Fibroblast of lung (primary cell): ENCODE measurements around the gene MCM8. TPM values are rescaled to one million over a fixed set of nuclear protein-coding genes. Genes with fewer than 3 reads are reported as not detected.

Experiments
- DNase-seq, 2 donors: peaks; one replicate each; pipeline versions ENCODE4 v3.0.0 to v3.0.0-alpha.2; 2010; ENCODE audit warnings: low read depth in 2 of 2
- H2AFZ ChIP-seq: 2 replicates; pipeline ENCODE4 v1.5.1; 2012; ENCODE audit warnings: low read length, control low read depth, inconsistent platforms
- H3K27ac ChIP-seq: 2 replicates; pipeline ENCODE4 v1.5.1; 2011; ENCODE audit warnings: low read length, control low read depth; ENCODE audit not compliant: insufficient read depth
- H3K27me3 ChIP-seq: 2 replicates; pipeline ENCODE4 v1.5.1; 2011; ENCODE audit warnings: mild to moderate bottlenecking, low read length; ENCODE audit not compliant: control insufficient read depth, insufficient read depth
- H3K36me3 ChIP-seq: 2 replicates; pipeline ENCODE4 v1.5.1; 2011; ENCODE audit warnings: low read length; ENCODE audit not compliant: control insufficient read depth, insufficient read depth
- H3K4me1 ChIP-seq: 2 replicates; pipeline ENCODE4 v1.5.1; 2011; ENCODE audit warnings: low read length; ENCODE audit not compliant: control insufficient read depth, insufficient read depth; ENCODE audit errors: extremely low read depth
- H3K4me2 ChIP-seq: 2 replicates; pipeline ENCODE4 v1.5.1; 2011; ENCODE audit warnings: low read length, control low read depth; ENCODE audit not compliant: insufficient read depth; ENCODE audit errors: extremely low read depth
- H3K4me3 ChIP-seq, 4 experiments: fragments of 200-600 bp in 1 of 4; sonication (generic) in 1 of 4; replicated peaks in 1 of 4; 2 replicates each; pipeline ENCODE4 v1.5.1; 2011 to 2016; ENCODE audit warnings: low read length in 4 of 4, low read depth in 3 of 4, mild to moderate bottlenecking in 3 of 4, control low read depth in 2 of 4, inconsistent platforms in 1 of 4, mixed read lengths in 1 of 4; ENCODE audit not compliant: insufficient read depth in 1 of 4; ENCODE audit errors: control extremely low read depth in 1 of 4
- H3K79me2 ChIP-seq: 2 replicates; pipeline ENCODE4 v1.5.1; 2012; ENCODE audit warnings: mild to moderate bottlenecking, low read length, inconsistent platforms; ENCODE audit not compliant: control insufficient read depth, insufficient read depth
- H3K9ac ChIP-seq: 2 replicates; pipeline ENCODE4 v1.5.1; 2011; ENCODE audit warnings: mild to moderate bottlenecking, low read length, control low read depth; ENCODE audit not compliant: insufficient read depth
- H3K9me3 ChIP-seq: 2 replicates; pipeline ENCODE4 v1.5.1; 2012; ENCODE audit warnings: low read depth, low read length; ENCODE audit not compliant: control insufficient read depth, insufficient read depth
- H4K20me1 ChIP-seq: 2 replicates; pipeline ENCODE4 v1.5.1; 2011; ENCODE audit warnings: low read length; ENCODE audit not compliant: control insufficient read depth, insufficient read depth; ENCODE audit errors: extremely low read depth
- CTCF ChIP-seq, 2 donors: IDR thresholded peaks in 1 of 2; conservative IDR thresholded peaks in 1 of 2; 1 replicate in 1 of 2; 2 replicates in 1 of 2; pipeline ENCODE4 v1.5.1; 2011 to 2012; ENCODE audit warnings: low read length in 2 of 2, control low read depth in 1 of 2, inconsistent platforms in 1 of 2, low read depth in 1 of 2, mild to moderate bottlenecking in 1 of 2
- EZH2 ChIP-seq: IDR thresholded peaks from 2 replicates; pipeline ENCODE4 v1.5.1; 2012; ENCODE audit warnings: low read length, control low read depth, mild to moderate bottlenecking; ENCODE audit errors: missing control alignments
- polyA plus RNA-seq, 2 donors: library from polyadenylated mRNA; depleted of rRNA in 1 of 2; stranded (reverse) in 1 of 2; unstranded in 1 of 2; fragments of >200 nt; gene quantifications; 2 replicates each; pipeline ENCODE4 v1.2.1, GENCODE V29; 2011 to 2012; ENCODE audit warnings: missing spikeins in 1 of 2
- total RNA-seq: library from RNA; depleted of rRNA; stranded (reverse); fragments of >200 nt; gene quantifications from 2 replicates; pipeline ENCODE4 v1.2.1, GENCODE V29; 2014

The MCM8 gene
- total and polyA plus RNA-seq, 2 donors (not counting 1 experiment from before 2014, with no cell fraction given), result 4.8 to 5.4 TPM

GRCh38 chr20:5977975-5978374 lies 27.5 kb downstream of the MCM8 start:
- Histone ChIP-seq H3K79me2 (no peaks in the 10 kb centered on the region), H2AFZ (no peak overlapping the region), H3K9ac (no peak overlapping the region), H3K9me3 (no peaks in the 10 kb centered on the region), H3K4me2 (no peak overlapping the region), H3K27me3 (no peaks in the 10 kb centered on the region), H3K27ac (no peak overlapping the region), H4K20me1 (no peaks in the 10 kb centered on the region), H3K36me3 (no peaks in the 10 kb centered on the region), H3K4me3 (no peak overlapping the region), H3K4me1 (no peaks in the 10 kb centered on the region)
- TF ChIP-seq CTCF (conservative IDR thresholded peaks at IDR 0.05 in 1 of 2, IDR thresholded peaks at IDR 0.05 in 1 of 2; ENCODE audit: low read depth in 1 of 2, low read length in 2 of 2), result no peak
- TF ChIP-seq EZH2, result no peak
- no peak for DNase-seq

- Histone ChIP-seq H3K27ac (no peak overlapping the region), H3K79me2 (no peaks in the 10 kb centered on the region), H4K20me1 (no peaks in the 10 kb centered on the region), H3K4me3 (no peak overlapping the region), H3K4me2 (no peak overlapping the region), H3K9me3 (no peaks in the 10 kb centered on the region), H2AFZ (no peak overlapping the region), H3K9ac (no peak overlapping the region), H3K4me1 (no peaks in the 10 kb centered on the region), H3K27me3 (no peaks in the 10 kb centered on the region), H3K36me3 (no peaks in the 10 kb centered on the region)
- TF ChIP-seq CTCF (conservative IDR thresholded peaks at IDR 0.05 in 1 of 2, IDR thresholded peaks at IDR 0.05 in 1 of 2; ENCODE audit: low read depth in 1 of 2, low read length in 2 of 2), result no peak
- no peak for TF ChIP-seq EZH2
- no peak for DNase-seq
These were observed 29.3 kb downstream of the MCM8 start for GRCh38 chr20:5979801-5980200.

- Histone ChIP-seq H3K27ac (no peak overlapping the region), H4K20me1 (no peaks in the 10 kb centered on the region), H3K36me3 (no peaks in the 10 kb centered on the region), H3K4me2 (no peak overlapping the region), H3K9ac (no peak overlapping the region), H3K79me2 (no peaks in the 10 kb centered on the region), H3K27me3 (no peaks in the 10 kb centered on the region), H2AFZ (no peak overlapping the region), H3K4me3 (no peak overlapping the region), H3K9me3 (no peaks in the 10 kb centered on the region), H3K4me1 (no peaks in the 10 kb centered on the region)
- no peak for TF ChIP-seq CTCF (conservative IDR thresholded peaks at IDR 0.05 in 1 of 2, IDR thresholded peaks at IDR 0.05 in 1 of 2; ENCODE audit: low read depth in 1 of 2, low read length in 2 of 2)
- TF ChIP-seq EZH2, result no peak
- no peak for DNase-seq
These were observed 30.5 kb downstream of the MCM8 start for GRCh38 chr20:5980720-5981538.
